Measurements from ENCODE around the gene RASSF4. TPM values are rescaled to one million over a fixed set of nuclear protein-coding genes. Genes with fewer than 3 reads are reported as not detected.

The RASSF4 gene
- polyA plus RNA-seq, 1 donor (not counting 4 experiments of a cell fraction or from before 2014, with no cell fraction given): 0.20 TPM

DNA sequence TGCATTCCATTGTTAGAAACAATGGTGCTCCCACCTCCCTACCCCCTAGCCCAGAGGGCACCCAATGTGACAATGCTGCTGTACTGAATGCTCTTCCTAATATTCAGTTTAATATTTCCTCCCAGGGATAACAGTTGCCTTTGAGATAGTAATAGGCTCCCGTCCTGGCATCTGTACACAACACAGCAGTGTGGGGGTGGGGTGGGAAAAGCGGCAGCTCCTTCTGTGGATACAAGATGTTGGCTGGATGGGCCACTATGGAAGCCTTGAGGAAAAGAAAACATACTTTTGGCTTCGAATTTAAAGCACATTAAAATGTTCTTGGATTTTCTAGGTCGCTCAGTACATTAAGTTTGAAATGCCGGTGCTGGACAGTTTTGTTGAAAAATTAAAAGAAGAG is 32.0 kb downstream of the RASSF4 start:
- Histone ChIP-seq H4K20me1 (ENCODE audit: control insufficient read depth, extremely low read depth, insufficient read depth, low read length) (no peaks in the 10 kb centered on the region), H3K36me3 (ENCODE audit: control insufficient read depth in 2 of 2, extremely low read depth in 1 of 2, insufficient read depth in 2 of 2, low read length in 2 of 2) (no peaks in the 10 kb centered on the region), H2AFZ (ENCODE audit: control insufficient read depth, low read length) (no peak overlapping the region), H3K9ac (ENCODE audit: control insufficient read depth, extremely low read depth, insufficient read depth, low read length) (no peak overlapping the region), H3K79me2 (ENCODE audit: control insufficient read depth, insufficient read depth, low read length) (no peaks in the 10 kb centered on the region), H3K4me3 (ENCODE audit: control insufficient read depth in 2 of 3, extremely low read depth in 1 of 3, insufficient read depth in 2 of 3, low read depth in 1 of 3, low read length in 3 of 3) (no peak overlapping the region), H3K27me3 (ENCODE audit: control insufficient read depth, extremely low read depth, insufficient read depth, low read length) (peaks cover 5% of the 10 kb centered on the region), H3K9me1 (ENCODE audit: control insufficient read depth, extremely low read depth, insufficient read depth, low read length) (no peaks in the 10 kb centered on the region), H3K4me1 (ENCODE audit: control insufficient read depth, extremely low read depth, insufficient read depth, low read length) (no peaks in the 10 kb centered on the region), H3K27ac (ENCODE audit: control insufficient read depth, insufficient read depth, low read length) (no peak overlapping the region), H3K9me3 (ENCODE audit: control insufficient read depth, low read depth, low read length) (no peaks in the 10 kb centered on the region), H3K4me2 (ENCODE audit: control insufficient read depth, extremely low read depth, insufficient read depth, low read depth, low read length) (no peak overlapping the region)
- DNase-seq (ENCODE audit: low read depth, low spot score): no peak
- TF ChIP-seq, protein P1, sequence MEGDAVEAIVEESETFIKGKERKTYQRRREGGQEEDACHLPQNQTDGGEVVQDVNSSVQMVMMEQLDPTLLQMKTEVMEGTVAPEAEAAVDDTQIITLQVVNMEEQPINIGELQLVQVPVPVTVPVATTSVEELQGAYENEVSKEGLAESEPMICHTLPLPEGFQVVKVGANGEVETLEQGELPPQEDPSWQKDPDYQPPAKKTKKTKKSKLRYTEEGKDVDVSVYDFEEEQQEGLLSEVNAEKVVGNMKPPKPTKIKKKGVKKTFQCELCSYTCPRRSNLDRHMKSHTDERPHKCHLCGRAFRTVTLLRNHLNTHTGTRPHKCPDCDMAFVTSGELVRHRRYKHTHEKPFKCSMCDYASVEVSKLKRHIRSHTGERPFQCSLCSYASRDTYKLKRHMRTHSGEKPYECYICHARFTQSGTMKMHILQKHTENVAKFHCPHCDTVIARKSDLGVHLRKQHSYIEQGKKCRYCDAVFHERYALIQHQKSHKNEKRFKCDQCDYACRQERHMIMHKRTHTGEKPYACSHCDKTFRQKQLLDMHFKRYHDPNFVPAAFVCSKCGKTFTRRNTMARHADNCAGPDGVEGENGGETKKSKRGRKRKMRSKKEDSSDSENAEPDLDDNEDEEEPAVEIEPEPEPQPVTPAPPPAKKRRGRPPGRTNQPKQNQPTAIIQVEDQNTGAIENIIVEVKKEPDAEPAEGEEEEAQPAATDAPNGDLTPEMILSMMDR (optimal IDR thresholded peaks at IDR 0.05 in 1 of 3, IDR thresholded peaks at IDR 0.05 in 1 of 3, conservative IDR thresholded peaks at IDR 0.05 in 1 of 3; ENCODE audit: extremely low read depth in 1 of 3, insufficient read depth in 2 of 3, low read length in 3 of 3): no peak
- TF ChIP-seq EZH2 (IDR thresholded peaks at IDR 0.05; ENCODE audit: low read length): no peak
- dilution Hi-C loops (cut with MboI; ENCODE audit: extremely low pct_ligation_motif_present, low sequenced_read_pairs): no loop called here
- no peak for FAIRE-seq

DNA sequence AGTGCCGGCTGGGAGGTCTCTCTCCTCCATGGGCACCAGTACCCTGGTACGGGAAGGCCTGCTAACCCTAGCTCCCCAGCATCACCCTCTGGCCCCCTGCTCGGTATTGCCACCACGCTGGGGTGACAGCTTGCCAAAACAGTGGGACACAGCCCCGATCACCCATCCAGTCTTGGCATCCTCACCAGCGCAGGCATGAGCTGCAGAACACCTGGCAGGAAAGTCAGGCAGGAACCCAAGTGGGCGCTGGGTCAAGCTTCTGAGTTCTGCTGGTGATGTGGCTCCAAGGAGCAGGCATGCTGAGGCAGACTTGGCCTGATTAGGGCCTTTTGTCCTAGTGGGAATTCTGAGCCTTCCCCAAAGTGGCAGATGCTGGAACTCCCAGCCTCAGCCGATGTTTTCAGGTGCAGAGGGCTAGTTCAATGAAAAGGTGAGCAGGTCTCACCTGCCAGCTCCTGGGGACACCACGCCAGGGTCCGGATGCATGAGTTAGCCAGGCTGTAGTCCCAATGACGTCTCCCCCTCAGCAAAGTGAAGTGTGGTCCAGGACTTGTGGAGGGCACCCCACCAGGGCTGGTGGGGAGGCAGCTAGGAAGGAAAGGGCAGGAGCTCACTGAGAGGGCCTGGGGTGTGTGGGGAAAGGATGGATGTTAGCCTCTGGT is 32.6 kb downstream of the RASSF4 start:
- no peak for DNase-seq (ENCODE audit: low read depth, low spot score)
- FAIRE-seq: no peak
- Histone ChIP-seq H3K9me1 (ENCODE audit: control insufficient read depth, extremely low read depth, insufficient read depth, low read length) (no peaks in the 10 kb centered on the region), H2AFZ (ENCODE audit: control insufficient read depth, low read length) (no peak overlapping the region), H3K4me2 (ENCODE audit: control insufficient read depth, extremely low read depth, insufficient read depth, low read depth, low read length) (no peak overlapping the region), H4K20me1 (ENCODE audit: control insufficient read depth, extremely low read depth, insufficient read depth, low read length) (no peaks in the 10 kb centered on the region), H3K9me3 (ENCODE audit: control insufficient read depth, low read depth, low read length) (no peaks in the 10 kb centered on the region), H3K4me3 (ENCODE audit: control insufficient read depth in 2 of 3, extremely low read depth in 1 of 3, insufficient read depth in 2 of 3, low read depth in 1 of 3, low read length in 3 of 3) (no peak overlapping the region), H3K9ac (ENCODE audit: control insufficient read depth, extremely low read depth, insufficient read depth, low read length) (no peak overlapping the region), H3K36me3 (ENCODE audit: control insufficient read depth in 2 of 2, extremely low read depth in 1 of 2, insufficient read depth in 2 of 2, low read length in 2 of 2) (no peaks in the 10 kb centered on the region), H3K79me2 (ENCODE audit: control insufficient read depth, insufficient read depth, low read length) (no peaks in the 10 kb centered on the region), H3K27ac (ENCODE audit: control insufficient read depth, insufficient read depth, low read length) (no peak overlapping the region), H3K4me1 (ENCODE audit: control insufficient read depth, extremely low read depth, insufficient read depth, low read length) (no peaks in the 10 kb centered on the region), H3K27me3 (ENCODE audit: control insufficient read depth, extremely low read depth, insufficient read depth, low read length) (peaks cover 5% of the 10 kb centered on the region)
- TF ChIP-seq, protein P1 (optimal IDR thresholded peaks at IDR 0.05 in 1 of 3, IDR thresholded peaks at IDR 0.05 in 1 of 3, conservative IDR thresholded peaks at IDR 0.05 in 1 of 3; ENCODE audit: extremely low read depth in 1 of 3, insufficient read depth in 2 of 3, low read length in 3 of 3): no peak
- TF ChIP-seq EZH2 (IDR thresholded peaks at IDR 0.05; ENCODE audit: low read length): no peak
- dilution Hi-C loops (cut with MboI; ENCODE audit: extremely low pct_ligation_motif_present, low sequenced_read_pairs): no loop called here
